Fibroblast of skin of right quadriceps (primary cell): Measurements from ENCODE around the gene DHRS9.
"Not testable (repeated sequence)": the region's sequence is repeated elsewhere in the genome, so short reads cannot be mapped to it uniquely, and the experiment has no call there.

Experiments
- DNase-seq: peaks from one replicate; pipeline ENCODE4 v3.0.0-alpha.2; 2013

DHRS9 gene

DNA sequence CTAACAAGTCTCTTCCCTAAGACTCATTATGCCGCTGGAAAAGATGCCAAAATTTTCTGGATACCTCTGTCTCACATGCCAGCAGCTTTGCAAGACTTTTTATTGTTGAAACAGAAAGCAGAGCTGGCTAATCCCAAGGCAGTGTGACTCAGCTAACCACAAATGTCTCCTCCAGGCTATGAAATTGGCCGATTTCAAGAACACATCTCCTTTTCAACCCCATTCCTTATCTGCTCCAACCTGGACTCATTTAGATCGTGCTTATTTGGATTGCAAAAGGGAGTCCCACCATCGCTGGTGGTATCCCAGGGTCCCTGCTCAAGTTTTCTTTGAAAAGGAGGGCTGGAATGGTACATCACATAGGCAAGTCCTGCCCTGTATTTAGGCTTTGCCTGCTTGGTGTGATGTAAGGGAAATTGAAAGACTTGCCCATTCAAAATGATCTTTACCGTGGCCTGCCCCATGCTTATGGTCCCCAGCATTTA, 26.3 kb downstream of the DHRS9 start:
- peak; percentile 83 for DNase-seq

DNA sequence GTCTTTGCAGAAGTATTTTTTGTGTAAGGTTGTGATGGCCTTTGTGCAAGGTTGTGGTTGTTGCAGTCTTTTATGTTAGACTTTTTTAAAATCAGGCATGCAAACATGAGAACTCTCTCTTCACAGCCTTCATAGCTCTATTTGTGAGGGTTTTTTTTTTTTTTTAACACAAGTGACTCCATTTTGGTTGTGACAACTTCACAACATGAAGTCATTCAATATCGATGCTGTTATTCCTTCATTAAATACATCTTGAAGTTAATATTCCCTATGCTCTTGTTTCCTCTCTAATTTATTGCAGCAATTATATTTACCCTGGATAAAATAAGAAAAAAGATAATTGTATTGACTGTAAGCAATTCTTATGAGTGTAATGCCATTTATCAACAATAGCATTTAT, 35.5 kb downstream of the DHRS9 start:
- no peak for DNase-seq

DNA sequence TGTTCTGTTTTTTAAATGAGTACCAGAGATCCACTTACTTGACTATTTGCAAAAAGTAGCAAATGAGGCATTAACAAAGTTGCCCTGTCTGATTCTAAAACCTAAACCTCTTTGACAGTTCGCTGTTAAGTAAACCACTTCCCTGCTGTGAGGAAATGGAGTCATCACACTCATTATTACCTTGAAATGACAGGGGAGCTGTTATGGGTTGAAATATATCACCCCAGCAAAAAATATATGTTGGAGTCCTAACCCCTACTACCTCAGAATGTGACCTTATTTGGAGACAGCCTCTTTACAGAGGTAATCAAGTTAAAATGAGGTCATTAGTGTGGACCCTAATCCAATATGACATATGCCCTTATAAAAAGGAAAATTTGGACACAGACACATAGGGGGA, 36.1 kb downstream of the DHRS9 start:
- DNase-seq, result no peak

DNA sequence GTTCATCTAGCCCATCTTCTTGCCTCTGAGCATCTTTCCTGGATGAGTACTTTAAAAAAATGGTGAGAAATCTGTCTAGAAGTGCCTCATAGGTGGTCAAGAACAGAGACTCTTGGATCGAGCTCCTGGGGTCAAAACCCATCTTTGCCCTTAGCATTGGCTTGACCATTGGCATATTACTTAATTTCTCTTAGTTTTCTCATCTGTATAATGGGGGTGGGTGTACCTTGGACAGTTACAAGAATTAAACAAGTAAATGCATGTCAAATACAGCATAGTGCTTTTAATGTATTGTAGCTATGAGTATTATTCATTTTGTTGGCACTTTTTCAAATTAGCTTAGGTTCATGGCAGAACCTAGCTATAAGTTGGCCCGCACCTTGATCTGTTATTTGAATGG, 36.8 kb downstream of the DHRS9 start:
- DNase-seq, result no peak

DNA sequence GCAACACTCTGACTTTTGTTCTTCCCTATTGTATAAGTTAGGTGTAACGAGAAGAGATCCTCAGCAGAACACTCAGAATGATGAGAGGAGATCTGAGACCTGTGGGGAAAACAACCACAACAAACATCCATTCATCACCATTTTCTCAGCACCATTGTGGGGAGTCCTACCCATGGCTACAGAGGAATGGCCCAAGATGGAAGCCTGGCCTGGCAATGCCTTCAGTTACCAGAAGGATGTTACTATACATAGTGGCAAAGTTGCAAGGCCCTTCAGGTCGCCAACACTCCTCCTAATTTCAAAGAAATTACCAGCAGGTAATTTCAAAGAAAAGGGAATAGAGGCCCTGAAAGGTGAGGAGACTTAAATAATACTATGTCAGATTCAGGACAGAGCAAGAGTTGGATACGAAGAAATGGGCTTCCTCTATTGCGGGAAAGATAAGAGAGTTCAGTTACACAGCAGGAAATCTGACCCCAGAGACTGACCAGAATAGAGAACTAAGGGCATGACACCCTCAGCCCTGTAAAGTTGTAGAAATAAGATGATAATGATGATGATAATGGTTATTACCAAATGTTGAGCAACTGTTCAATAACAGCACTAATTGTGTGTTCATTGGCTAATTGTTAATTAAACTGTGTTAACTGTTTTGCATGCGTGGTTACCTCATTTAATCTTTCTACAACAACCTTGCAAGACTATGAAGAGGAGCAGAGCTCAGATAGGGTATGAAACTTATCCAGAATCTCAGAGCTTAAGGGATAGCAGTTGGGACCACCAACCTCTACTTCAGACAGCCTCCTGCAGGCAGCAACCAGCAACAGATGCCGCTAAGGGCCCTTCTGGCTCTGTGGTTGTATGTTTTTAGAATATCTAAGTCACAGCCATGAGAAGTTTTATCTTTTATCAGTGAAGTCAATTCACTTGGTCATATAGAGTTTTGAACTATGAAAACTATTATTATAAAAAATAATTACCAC, 37.5 kb downstream of the DHRS9 start:
- no peak for DNase-seq

DNA sequence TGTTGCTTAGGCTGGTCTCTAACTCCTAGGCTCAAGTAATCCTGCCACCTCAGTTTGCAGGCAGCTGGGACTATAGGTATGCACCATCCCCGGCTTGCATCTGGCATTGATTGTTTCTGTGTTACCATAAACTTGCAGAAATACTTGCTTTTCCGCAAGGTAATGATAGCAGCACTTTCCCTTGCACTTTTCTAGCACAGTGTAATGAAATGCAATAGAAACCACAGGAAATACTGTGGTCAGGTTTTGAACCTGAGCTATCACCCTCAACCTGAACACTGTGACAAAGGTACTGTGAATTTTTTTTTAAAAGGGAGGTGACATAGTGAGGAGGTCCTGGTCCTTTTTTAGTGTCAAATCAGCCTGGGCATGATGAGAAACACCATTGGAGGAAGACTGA, 38.3 kb downstream of the DHRS9 start:
- DNase-seq, result no peak

DNA sequence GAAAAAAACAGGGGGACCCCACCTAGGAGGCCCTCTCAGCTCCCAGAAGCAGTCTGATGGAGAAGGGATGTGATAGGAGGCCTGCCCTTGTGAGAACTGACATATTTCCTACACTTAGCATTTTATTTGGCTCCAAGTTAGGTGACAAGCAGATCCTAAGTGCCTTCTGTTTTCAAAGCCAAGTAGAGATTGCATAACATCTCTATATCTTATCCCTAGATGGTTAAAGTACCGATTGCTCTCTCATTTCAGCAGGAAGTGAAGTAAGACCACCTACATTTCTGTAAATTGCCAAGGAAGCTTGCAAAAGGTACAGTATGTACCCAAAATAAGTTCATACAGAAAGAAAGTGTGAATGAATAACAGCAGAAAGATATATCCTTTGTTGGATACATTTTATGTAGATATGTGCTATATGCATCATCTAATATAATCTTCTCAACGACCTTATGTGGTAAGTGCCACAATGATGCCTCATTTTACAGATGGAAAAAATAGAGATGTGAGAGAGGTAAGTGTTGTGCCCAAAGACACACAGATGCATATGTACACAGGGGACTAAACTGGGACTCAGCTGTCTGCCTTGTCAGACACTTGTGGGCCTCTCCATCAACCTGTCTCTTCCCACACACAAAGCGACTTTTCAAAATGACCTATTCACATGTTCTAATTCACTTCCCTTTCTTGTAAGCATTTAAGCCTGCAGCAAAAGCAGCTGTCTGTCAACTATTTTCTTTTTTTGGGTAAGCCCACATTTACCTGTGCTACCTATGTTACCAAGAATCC, 38.9 kb downstream of the DHRS9 start:
- no peak for DNase-seq

DNA sequence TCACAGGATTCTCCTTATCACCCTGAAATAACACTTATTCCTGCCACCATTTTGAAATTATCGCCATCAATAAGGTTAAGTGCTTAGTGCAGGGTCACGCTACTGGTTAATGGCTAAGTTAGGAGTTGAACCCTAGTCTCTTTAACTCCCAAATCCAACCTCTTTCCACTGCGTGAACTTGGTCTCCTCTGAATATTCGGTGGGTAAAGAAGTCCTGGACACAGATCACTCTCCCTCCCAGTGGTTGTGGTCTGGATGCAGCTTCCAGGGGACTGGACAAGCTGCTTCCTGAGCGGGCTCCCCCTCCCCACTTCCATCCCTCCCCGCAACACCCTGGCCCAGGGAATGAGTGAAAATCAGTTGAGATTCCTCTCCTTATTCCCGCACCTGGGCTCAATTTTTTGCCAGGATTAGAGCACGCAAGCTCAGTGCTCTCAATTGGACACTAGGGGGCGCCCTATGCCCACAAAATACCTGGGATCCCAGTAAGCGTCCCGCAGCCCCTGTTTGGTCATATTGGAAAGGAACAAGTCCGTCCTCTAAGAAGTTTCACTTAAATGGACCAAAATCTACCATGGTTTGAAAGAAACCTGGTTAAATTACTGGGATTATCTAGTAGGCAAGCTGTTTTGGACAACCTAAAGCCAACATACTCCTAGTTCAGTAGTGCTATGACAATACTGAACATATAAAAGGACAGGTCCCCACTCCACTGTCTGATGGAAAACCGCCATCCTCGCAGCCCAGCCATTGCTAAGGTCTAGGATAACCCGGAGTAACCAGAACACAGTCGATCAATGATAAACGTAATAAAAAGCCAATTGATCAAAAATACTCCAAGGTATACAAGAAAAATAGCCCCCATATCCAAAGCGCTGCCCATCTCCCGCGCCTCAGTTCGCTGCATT, 40.4 kb downstream of the DHRS9 start:
- peak; percentile 57 for DNase-seq

DNA sequence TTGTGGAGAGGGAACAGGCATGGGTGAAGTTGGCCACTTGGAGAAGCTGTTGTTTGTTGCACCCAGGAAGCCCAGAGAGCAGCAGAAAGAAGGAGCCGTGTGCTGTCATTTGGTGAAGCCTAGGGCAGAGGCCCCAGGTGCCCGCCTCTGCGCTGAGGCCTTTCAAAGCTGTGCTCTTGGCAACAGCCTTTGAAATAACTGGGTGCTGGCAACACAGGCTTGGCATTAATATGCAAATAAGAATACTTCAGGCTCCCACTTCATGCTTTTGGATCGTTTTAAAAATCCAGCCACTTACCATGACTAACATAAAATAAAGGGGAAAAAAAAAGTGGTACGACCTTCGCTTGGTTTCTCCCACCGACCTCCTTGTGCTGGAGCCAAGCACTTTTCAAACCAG, 41.1 kb downstream of the DHRS9 start:
- no peak for DNase-seq

DNA sequence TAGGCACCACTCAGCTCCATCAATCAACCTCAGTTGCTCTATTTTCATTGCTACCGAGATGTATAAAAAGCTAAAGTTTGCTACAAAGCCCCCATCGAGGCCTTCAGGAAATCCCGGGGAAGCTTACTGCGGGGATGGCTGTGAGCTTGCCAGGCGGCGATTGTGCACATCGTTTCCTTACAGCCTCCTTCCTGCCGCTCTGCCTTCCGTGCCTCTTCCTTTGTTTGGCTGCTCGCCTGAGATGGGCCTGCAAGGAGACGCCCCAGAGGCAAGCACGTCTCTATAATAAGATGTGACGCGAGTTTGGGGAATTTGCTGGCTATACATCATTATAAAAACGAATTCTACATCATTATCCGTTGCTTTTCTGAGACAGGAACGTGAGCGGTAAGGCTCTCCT, 41.6 kb downstream of the DHRS9 start:
- no peak for DNase-seq

DNA sequence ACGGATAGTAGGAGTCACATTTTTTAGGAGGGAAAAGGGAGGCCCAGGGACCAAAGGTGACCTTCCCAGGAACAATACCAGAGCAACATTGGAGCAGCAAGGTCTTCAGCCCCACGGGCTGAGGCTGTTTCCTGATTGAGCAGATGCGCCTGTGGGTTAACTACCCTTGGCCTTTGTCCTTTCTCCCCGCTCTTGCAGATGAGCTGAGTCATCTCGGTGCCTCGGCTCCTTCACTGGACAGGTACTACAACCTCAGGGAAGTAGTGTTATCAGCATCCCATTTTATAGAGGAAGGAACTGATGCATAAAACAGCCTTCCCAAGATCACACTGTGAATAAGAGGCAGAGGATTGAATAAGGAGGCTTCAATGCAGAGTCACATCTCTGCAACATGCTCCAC, 43.5 kb downstream of the DHRS9 start:
- DNase-seq, result no peak

DNA sequence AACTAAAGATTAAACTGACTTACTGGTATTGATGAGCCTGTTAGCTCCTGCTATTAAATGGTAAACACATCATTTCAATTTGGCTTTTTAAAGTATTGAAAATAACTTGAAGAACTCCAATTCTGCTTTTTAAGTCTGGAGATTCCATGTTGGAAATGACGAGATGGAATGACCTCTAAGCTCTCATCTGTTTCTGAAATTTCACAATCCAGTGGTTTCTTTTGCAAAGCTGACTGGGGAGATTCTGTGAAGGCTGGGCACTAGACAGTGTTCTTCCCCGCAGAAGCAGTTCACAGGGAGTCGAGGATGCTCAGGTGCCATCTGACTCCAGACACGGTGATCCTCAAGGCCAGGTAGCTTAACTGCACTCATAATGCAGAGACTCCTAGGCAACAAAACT, 44.7 kb downstream of the DHRS9 start:
- DNase-seq, result no peak

DNA sequence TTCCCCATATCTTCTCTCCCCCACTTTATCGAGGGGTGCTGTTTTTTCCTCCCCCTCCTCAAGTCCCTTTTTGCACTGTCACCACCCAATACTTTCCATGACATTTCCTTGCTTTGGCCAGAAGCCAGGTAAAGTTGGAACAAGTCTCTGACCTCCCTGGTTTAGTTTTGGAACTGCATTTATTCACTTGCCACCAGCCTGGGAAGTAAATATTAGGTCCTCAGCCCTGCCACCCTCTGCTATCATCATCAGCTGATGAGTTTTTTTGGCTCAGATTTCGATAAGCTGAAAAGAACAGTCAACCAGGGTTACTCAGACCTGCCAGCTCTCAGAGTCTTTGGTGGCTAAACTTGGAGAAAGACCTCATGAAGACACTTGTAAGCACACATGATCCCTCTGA, 47.0 kb downstream of the DHRS9 start:
- DNase-seq, result no peak

DNA sequence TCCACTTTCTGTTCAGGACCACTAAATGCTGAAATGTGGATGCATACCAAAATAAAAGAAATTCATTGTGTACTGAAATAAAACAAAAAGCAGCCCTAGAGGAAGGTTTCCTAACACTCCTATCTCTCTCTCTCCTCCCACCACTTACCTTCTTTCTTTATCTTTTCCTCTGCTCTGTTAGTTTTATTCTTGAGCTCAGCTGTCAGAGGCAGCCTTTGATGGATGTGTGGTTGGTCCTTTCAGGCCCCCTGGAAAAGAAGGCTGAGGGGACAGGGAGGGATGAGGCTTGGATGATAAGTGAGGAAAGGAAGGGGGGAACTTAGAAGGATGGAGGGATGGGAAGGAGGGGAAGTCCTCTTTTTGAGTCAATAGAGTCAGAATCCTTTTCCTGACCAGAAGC, 47.6 kb downstream of the DHRS9 start:
- no peak for DNase-seq

DNA sequence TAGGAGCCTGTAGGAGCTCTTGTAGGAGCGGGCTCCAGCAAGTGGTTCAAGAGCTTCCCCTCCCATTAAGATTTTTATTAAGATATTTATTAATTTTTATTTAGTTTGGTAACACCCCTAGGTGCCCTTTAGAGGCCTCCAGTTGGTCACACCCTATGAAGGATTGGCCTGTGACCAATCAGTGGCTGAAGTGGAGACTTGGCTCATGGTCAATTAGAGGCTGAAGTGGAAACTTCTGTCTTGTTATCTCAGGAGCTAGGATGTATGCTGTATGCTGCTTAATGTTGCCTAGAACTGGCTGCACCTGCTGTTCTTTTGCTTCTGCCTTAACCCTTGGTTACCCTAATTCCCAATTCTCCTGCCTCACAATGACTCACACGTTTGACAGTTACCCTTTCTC, 48.7 kb downstream of the DHRS9 start:
- no peak for DNase-seq

DNA sequence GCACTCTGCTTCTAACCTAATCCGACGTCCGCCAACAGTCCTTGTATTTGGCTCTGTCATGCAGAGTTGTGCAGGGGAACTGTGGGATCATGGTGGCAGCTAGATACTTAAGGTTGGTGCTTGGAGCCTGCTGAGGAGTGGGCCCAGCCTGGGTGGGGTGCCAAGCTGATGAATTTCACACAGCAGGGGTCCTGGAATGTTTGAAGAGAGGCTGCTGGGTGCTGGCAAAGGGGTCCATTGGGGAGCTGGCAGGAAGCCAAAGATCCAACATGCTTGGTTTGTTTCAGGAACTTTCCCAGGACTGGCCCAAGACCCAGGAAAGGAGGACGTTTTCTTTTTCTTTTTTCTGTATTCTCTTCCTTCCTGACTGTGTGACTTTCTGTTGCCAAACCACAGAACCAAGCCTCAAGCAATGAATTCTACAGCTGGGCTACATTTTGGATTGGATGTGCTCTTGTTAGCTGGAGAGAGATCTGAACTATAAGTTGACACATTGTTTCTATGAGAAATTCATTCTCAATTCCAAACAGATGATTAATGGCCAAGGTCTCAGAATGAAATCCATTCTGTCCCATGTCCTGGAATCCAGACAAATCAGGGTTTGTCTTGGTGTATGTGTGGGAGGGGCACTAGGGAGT, 49.9 kb downstream of the DHRS9 start:
- no peak for DNase-seq

DNA sequence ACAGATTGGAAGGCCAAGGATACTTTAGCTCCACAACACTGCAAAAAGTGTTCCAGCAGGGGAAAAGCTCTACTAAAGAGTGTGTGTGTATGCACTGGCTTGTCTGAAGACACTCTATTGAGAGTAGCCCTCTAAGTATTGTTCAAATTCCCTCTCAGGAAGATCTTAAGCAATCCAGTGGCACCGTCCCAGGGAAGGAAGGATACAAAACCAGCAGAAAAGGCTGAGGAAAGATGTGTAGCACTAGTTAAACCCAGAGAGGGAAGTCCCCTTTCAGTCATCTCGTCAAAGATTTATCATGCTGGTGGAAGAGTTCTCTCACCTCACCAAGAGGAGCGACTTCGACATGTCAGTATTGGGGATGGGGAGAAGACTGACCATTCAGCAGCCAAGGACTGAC, 50.5 kb downstream of the DHRS9 start:
- no peak for DNase-seq

DNA sequence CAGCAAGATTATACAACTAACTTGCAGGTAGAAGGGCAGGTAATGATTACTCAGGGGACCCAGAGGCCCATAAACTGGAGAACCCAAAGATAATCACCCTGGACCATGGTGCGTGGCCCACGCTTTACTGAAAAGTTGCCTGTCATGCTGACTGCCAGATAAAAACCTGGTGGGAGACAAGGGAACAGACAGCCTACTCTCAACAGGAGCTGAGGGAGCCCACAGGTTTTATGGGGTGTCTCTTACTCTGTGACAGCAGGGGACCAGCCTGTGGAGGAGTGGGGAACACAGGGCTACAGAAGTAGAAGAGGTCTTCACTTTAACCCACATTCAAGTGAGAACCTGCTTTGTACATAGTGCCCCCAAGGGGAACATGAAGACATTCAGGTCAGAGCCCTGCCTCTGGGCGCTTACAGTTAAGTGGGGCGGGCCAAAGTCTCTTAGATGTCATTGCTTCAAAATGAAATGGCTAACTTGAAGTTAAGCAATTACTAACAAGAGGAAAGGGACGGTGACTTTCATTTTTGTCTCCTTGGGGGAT, 60.4 kb downstream of the DHRS9 start:
- DNase-seq, result no peak

DNA sequence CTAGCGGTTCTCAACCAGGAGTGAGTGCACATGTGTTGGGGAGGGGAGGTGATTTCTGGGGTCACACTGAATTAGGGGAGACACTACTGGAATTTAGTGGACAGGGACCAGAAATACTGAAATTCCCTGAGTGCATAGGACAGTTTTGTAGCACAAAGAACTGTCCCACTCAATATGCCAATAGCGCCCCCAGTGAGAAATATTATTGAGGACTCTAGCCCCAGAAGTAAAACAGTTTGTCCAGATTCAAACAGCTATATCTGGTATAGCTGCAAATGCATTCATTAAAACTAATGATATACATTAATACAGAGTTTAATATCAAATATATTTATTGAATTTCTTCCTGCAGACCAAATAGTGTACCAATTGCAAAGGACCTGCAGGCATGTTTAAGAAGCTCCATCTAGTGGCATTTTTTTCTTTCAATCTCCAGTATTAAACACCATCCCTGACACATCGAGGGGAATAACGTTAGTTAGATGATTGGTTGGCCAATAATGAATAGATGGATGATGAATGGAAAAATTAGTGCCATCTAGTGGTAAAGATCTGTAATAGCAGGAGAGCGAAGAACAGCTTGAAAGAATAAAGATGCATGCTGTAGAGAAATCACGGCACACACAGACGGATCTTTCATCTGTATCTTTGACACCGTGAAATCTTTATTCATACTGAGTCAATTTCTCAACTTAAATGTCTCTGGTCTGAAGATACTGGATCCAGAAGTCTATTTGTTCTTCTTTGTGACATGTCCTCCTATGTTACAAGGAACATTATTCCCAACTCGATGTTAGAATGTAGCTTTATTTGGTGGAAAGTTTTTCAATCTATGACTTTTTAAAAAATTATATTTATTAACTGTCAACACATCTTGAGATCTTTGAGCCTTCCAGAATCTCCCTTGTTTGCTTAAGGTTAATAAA, 62.5 kb downstream of the DHRS9 start:
- DNase-seq, result peak; percentile 44

DNA sequence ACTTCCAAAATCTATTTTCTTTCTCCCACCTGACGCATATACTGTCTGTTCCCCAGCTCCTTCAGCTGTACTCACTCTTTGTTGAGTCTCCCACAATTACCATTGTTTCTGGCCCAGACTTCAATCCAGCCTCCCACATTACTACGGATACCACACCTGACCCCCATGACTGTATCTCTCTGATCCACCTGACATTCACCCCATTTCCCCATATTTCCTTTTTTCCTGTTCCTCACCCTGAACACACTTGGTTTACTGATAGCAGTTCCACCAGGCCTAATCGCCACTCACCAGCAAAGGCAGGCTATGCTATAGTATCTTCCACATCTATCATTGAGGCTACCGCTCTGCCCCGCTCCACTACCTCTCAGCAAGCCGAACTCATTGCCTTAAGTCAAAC, 64.9 kb downstream of the DHRS9 start:
- not testable (repeated sequence) for DNase-seq

DNA sequence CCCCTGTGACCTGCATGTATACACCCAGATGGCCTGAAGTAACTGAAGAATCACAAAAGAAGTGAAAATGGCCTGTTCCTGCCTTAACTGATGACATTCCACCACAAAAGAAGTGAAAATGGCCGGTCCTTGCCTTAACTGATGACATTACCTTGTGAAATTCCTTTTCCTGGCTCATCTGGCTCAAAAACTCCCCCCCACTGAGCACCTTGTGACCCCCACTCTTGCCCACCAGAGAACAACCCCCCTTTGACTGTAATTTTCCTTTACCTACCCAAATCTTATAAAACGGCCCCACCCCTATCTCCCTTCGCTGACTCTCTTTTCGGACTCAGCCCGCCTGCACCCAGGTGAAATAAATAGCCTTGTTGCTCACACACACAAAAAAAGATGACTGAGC, 67.1 kb downstream of the DHRS9 start:
- not testable (repeated sequence) for DNase-seq
